H1 (cell line): ENCODE results near the gene TGFB1I1. TPM values are rescaled to one million over a fixed set of nuclear protein-coding genes. Genes with fewer than 3 reads are reported as not detected.

Experiments
- CTCF ChIA-PET: fragments of 300-600 bp; sonication (Branson Sonifier 250); formaldehyde crosslinking; loops from one replicate; lab custom pipeline; 2021; ENCODE audit not compliant: partially characterized antibody; lab: Charles Lee
- POLR2A ChIA-PET: fragments of 300-600 bp; sonication (Branson Sonifier 250); formaldehyde crosslinking; loops from one replicate; lab custom pipeline; 2021; ENCODE audit warnings: inconsistent platforms; ENCODE audit not compliant: partially characterized antibody; lab: Charles Lee
- DNase-seq, 2 experiments: peaks; one replicate each; pipeline versions ENCODE4 v3.0.0 to v3.0.0-alpha.2; 2010 to 2022; ENCODE audit warnings: low spot score in 2 of 2, low read depth in 1 of 2, mixed read lengths in 1 of 2
- FAIRE-seq: peaks from 2 replicates; lab custom pipeline; 2011; peaks lifted over from hg19 to GRCh38; lab: Jason Lieb, UNC
- H2AFZ ChIP-seq: 2 replicates; pipeline ENCODE4 v1.8.1; 2012; ENCODE audit warnings: low read length, inconsistent platforms
- H2AK5ac ChIP-seq: 2 replicates; pipeline ENCODE4 v1.6.1; 2013; ENCODE audit warnings: low read depth, low read length
- H2BK120ac ChIP-seq: replicated peaks from 2 replicates; pipeline ENCODE3; 2013; ENCODE audit warnings: low read depth, low read length, inconsistent platforms
- H2BK12ac ChIP-seq: 2 replicates; pipeline ENCODE4 v1.6.1; 2013; ENCODE audit warnings: low read depth, low read length
- H2BK15ac ChIP-seq: 2 replicates; pipeline ENCODE4 v1.6.1; 2013; ENCODE audit warnings: low read length
- H2BK20ac ChIP-seq: 2 replicates; pipeline ENCODE4 v1.6.1; 2013; ENCODE audit warnings: low read length
- H2BK5ac ChIP-seq: 2 replicates; pipeline ENCODE4 v1.6.1; 2013; ENCODE audit warnings: low read depth, low read length
- H3K14ac ChIP-seq: 2 replicates; pipeline ENCODE4 v1.6.1; 2013; ENCODE audit warnings: inconsistent platforms; ENCODE audit not compliant: insufficient read length
- H3K18ac ChIP-seq: 2 replicates; pipeline ENCODE4 v1.6.1; 2013; ENCODE audit warnings: low read length; ENCODE audit errors: extremely low read depth
- H3K23ac ChIP-seq: 2 replicates; pipeline ENCODE4 v1.6.1; 2013; ENCODE audit warnings: inconsistent platforms; ENCODE audit not compliant: insufficient read length
- H3K23me2 ChIP-seq: 2 replicates; pipeline ENCODE4 v1.6.1; 2013; ENCODE audit warnings: low read depth, low read length
- H3K27ac ChIP-seq: 2 replicates; pipeline ENCODE4 v1.6.1; 2011; ENCODE audit warnings: low read depth, low read length, inconsistent platforms
- H3K27me3 ChIP-seq, 4 experiments: replicated peaks in 1 of 4; 1 replicate in 1 of 4; 2 replicates in 3 of 4; pipeline versions ENCODE4 v1.6.1 to v1.8.1; 2011 to 2013; ENCODE audit warnings: low read length in 3 of 4, mild to moderate bottlenecking in 3 of 4, inconsistent platforms in 2 of 4, mixed read lengths in 2 of 4, moderate library complexity in 1 of 4; ENCODE audit not compliant: control insufficient read depth in 3 of 4, insufficient read depth in 3 of 4; ENCODE audit errors: extremely low read depth in 1 of 4
- H3K36me3 ChIP-seq, 4 experiments: 2 replicates each; pipeline versions ENCODE4 v1.6.1 to v1.8.1; 2011 to 2013; ENCODE audit warnings: mild to moderate bottlenecking in 4 of 4, low read length in 3 of 4, moderate library complexity in 2 of 4, control low read depth in 1 of 4, inconsistent platforms in 1 of 4; ENCODE audit not compliant: insufficient read depth in 4 of 4, control insufficient read depth in 2 of 4
- H3K4ac ChIP-seq: replicated peaks from 2 replicates; pipeline ENCODE3; 2013; ENCODE audit warnings: low read length, low read depth, mixed read lengths, inconsistent platforms; ENCODE audit not compliant: insufficient read length
- H3K4me1 ChIP-seq, 4 experiments: replicated peaks in 1 of 4; 1 replicate in 1 of 4; 2 replicates in 3 of 4; pipeline versions ENCODE4 v1.6.1 to v1.8.1; 2011 to 2013; ENCODE audit warnings: low read length in 3 of 4, inconsistent platforms in 2 of 4, mixed read lengths in 1 of 4; ENCODE audit not compliant: insufficient read depth in 4 of 4, control insufficient read depth in 3 of 4
- H3K4me2 ChIP-seq, 2 experiments: 2 replicates each; pipeline versions ENCODE4 v1.6.1 to v1.8.1; 2011 to 2013; ENCODE audit warnings: low read depth in 2 of 2, low read length in 2 of 2, control low read depth in 1 of 2, inconsistent platforms in 1 of 2, mild to moderate bottlenecking in 1 of 2; ENCODE audit not compliant: insufficient read depth in 1 of 2
- H3K4me3 ChIP-seq, 4 experiments: fragments of 200-600, 300-600 bp in 1 of 4; sonication (generic), shearing (Covaris generic), sonication (Bioruptor Twin) in 1 of 4; 2 replicates each; pipeline versions ENCODE4 v1.5.1 to v1.8.1; 2011 to 2016; ENCODE audit warnings: low read length in 4 of 4, low read depth in 3 of 4, control low read depth in 2 of 4, inconsistent platforms in 2 of 4, mild to moderate bottlenecking in 2 of 4, mixed read lengths in 1 of 4, moderate library complexity in 1 of 4; ENCODE audit not compliant: insufficient read depth in 2 of 4; ENCODE audit errors: extremely low read depth in 1 of 4
- H3K56ac ChIP-seq: replicated peaks from 2 replicates; pipeline ENCODE3; 2013; ENCODE audit warnings: low read depth, mild to moderate bottlenecking, mixed read lengths, low read length, inconsistent platforms; ENCODE audit not compliant: insufficient read length
- H3K79me1 ChIP-seq: 2 replicates; pipeline ENCODE4 v1.6.1; 2013; ENCODE audit warnings: low read depth, low read length, control low read depth
- H3K79me2 ChIP-seq, 2 experiments: 2 replicates each; pipeline versions ENCODE4 v1.6.1 to v1.8.1; 2012 to 2013; ENCODE audit warnings: low read length in 2 of 2, mild to moderate bottlenecking in 2 of 2, inconsistent platforms in 1 of 2; ENCODE audit not compliant: insufficient read depth in 2 of 2, control insufficient read depth in 1 of 2
- H3K9ac ChIP-seq, 4 experiments: replicated peaks in 1 of 4; 1 replicate in 1 of 4; 2 replicates in 3 of 4; pipeline versions ENCODE4 v1.6.1 to v1.8.1; 2011 to 2013; ENCODE audit warnings: low read depth in 3 of 4, low read length in 3 of 4, control low read depth in 2 of 4, mild to moderate bottlenecking in 2 of 4, moderate library complexity in 2 of 4, inconsistent platforms in 1 of 4; ENCODE audit errors: extremely low read depth in 1 of 4
- H3K9me3 ChIP-seq, 2 experiments: 2 replicates each; pipeline versions ENCODE4 v1.6.1 to v1.8.1; 2012 to 2013; ENCODE audit warnings: mild to moderate bottlenecking in 2 of 2, moderate library complexity in 2 of 2, control low read depth in 1 of 2, inconsistent platforms in 1 of 2, low read depth in 1 of 2, low read length in 1 of 2, mixed read lengths in 1 of 2; ENCODE audit not compliant: insufficient read depth in 2 of 2
- H4K20me1 ChIP-seq, 2 experiments: replicated peaks in 1 of 2; 2 replicates each; pipeline versions ENCODE3 to v1.8.1; 2011 to 2013; ENCODE audit warnings: inconsistent platforms in 2 of 2, low read length in 2 of 2, mild to moderate bottlenecking in 1 of 2; ENCODE audit not compliant: insufficient read depth in 2 of 2, control insufficient read depth in 1 of 2
- H4K5ac ChIP-seq: 2 replicates; pipeline ENCODE4 v1.6.1; 2013; ENCODE audit warnings: low read length, low read depth, mixed read lengths, inconsistent platforms; ENCODE audit not compliant: insufficient read length
- H4K8ac ChIP-seq: 2 replicates; pipeline ENCODE4 v1.8.0; 2013; ENCODE audit warnings: mild to moderate bottlenecking, moderate library complexity, low read length, inconsistent platforms; ENCODE audit not compliant: insufficient read depth; ENCODE audit errors: extremely low read depth
- H4K91ac ChIP-seq: replicated peaks from 2 replicates; pipeline ENCODE3; 2013; ENCODE audit warnings: low read length, mixed read lengths, inconsistent platforms; ENCODE audit not compliant: insufficient read length
- BACH1 ChIP-seq: IDR thresholded peaks from 2 replicates; pipeline ENCODE4 v1.6.1; 2012; ENCODE audit warnings: low read length, improper control_type of control experiment
- BCL11A ChIP-seq, 2 experiments: IDR thresholded peaks; one replicate each; pipeline ENCODE4 v1.6.1; 2011; ENCODE audit warnings: low read depth in 2 of 2, low read length in 2 of 2, mild to moderate bottlenecking in 2 of 2
- CBX8 ChIP-seq: fragments of 300-800, 300-1000 bp; sonication (generic); IDR thresholded peaks from 2 replicates; pipeline ENCODE4 v1.7.1; 2016; ENCODE audit warnings: low read depth, low read length, borderline replicate concordance
- E2F6 ChIP-seq: IDR thresholded peaks from 2 replicates; pipeline ENCODE4 v1.6.1; 2012; ENCODE audit warnings: inconsistent platforms
- RAD21 ChIP-seq, 2 experiments: IDR thresholded peaks in 1 of 2; conservative IDR thresholded peaks in 1 of 2; 2 replicates each; pipeline ENCODE4 v1.6.1; 2011; ENCODE audit warnings: low read depth in 2 of 2, low read length in 2 of 2, improper control_type of control experiment in 1 of 2, inconsistent platforms in 1 of 2, mild to moderate bottlenecking in 1 of 2, moderate library complexity in 1 of 2
- RBBP5 ChIP-seq: IDR thresholded peaks from 2 replicates; pipeline ENCODE4 v1.7.1; 2012; ENCODE audit warnings: low read depth, mild to moderate bottlenecking, inconsistent platforms, low read length, moderate library complexity, borderline replicate concordance
- RXRA ChIP-seq: IDR thresholded peaks from 2 replicates; pipeline ENCODE4 v1.6.1; 2011; ENCODE audit warnings: low read depth, mild to moderate bottlenecking, low read length, moderate library complexity; ENCODE audit not compliant: insufficient read depth
- SIRT6 ChIP-seq: IDR thresholded peaks from one replicate; pipeline ENCODE4 v1.7.1; 2012; ENCODE audit warnings: low read length, inconsistent platforms
- SP2 ChIP-seq: IDR thresholded peaks from 2 replicates; pipeline ENCODE4 v1.6.1; 2012; ENCODE audit warnings: mild to moderate bottlenecking, low read length, inconsistent platforms
- ZNF274 ChIP-seq: IDR thresholded peaks from 2 replicates; pipeline ENCODE4 v1.7.0; 2012; ENCODE audit warnings: low read length, borderline replicate concordance; ENCODE audit errors: extremely low read depth
- WGBS, 2 experiments: shearing (Covaris generic) in 1 of 2; methylation state at CpG; one replicate each; pipeline versions ENCODE4 v1.1.6 to v1.1.7; 2013 to 2015; ENCODE audit warnings: low lambda C conversion rate in 2 of 2, mixed read lengths in 2 of 2, inconsistent platforms in 1 of 2, low coverage in 1 of 2, missing lambda C conversion rate in 1 of 2; ENCODE audit not compliant: insufficient replicate concordance in 2 of 2, insufficient coverage in 1 of 2, insufficient read length in 1 of 2; ENCODE audit errors: extremely low coverage in 1 of 2, missing lambda C conversion rate in 1 of 2; 5-methylcytosine and 5-hydroxymethylcytosine counted together
- polyA plus RNA-seq, 7 experiments: library from polyadenylated mRNA; depleted of rRNA in 3 of 7; stranded (reverse) in 5 of 7; unstranded in 2 of 7; fragments of >200 nt in 5 of 7; fragments of 200-250 nt in 2 of 7; gene quantifications; 1 replicate in 5 of 7; 2 replicates in 1 of 7; 4 replicates in 1 of 7; pipeline versions ENCODE4 v1.2.1 to v1.2.3, GENCODE V29; 2011 to 2013; ENCODE audit warnings: missing spikeins in 2 of 7, mixed read lengths in 2 of 7
- total RNA-seq: library from RNA; stranded (reverse); fragmentation: NEBNext Ultra II Directional; extraction: Animal tissue kit (Norgen Biotek cat#: 25700); gene quantifications from 2 replicates; pipeline ENCODE4 v1.2.1, GENCODE V29; 2021
- TF ChIP-seq, protein P1 (sequence below), 3 experiments: IDR thresholded peaks; 1 replicate in 2 of 3; 2 replicates in 1 of 3; pipeline versions ENCODE4 v1.5.1 to v1.6.1; 2011; ENCODE audit warnings: low read length in 3 of 3, mild to moderate bottlenecking in 3 of 3, inconsistent platforms in 2 of 3, low read depth in 1 of 3, moderate library complexity in 1 of 3; ENCODE audit not compliant: insufficient read depth in 1 of 3; ENCODE audit errors: control extremely low read depth in 1 of 3

TGFB1I1 gene
- total and polyA plus RNA-seq, 2 of the 8 experiments (the other 6 are each of a cell fraction or from before 2014, with no cell fraction given): 5.6 to 5.8 TPM

DNA sequence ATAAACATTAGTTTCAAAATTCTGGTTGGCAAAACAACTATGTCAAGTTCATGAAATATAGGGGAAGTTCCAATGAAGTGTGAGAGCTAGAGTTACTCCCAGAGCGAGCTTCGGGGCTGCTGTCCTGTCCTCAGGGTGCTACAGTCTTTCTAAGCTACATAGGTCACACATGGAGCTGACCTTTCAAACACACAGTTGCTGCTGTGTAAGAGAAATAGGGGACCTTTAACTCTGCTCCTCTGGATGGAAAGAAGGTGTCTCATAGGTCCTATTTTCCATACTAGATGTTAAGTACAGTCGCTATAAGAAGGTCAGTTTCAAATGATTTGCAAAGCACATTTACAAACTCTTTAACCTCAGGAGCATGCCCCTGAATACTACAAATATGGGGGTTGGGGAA is 49.4 kb downstream of the TGFB1I1 start:
- H4K5ac ChIP-seq: no peak overlapping the region
- H2AK5ac ChIP-seq: no peak overlapping the region
- H4K8ac ChIP-seq: no peak overlapping the region
- FAIRE-seq: no peak
- no peak overlapping the region for H3K14ac ChIP-seq
- H2BK15ac ChIP-seq: no peak overlapping the region
- H2AFZ ChIP-seq: no peak overlapping the region
- H2BK5ac ChIP-seq: no peak overlapping the region
- WGBS, 2 experiments: 89% methylated on average over 3 of the region's 3 CpGs; no CpG with 5 or more reads in 1 of the 2 experiments
- no peak overlapping the region for H3K18ac ChIP-seq
- H3K23me2 ChIP-seq: no peaks in the 10 kb centered on the region
- no peak overlapping the region for H3K4ac ChIP-seq
- ChIA-PET CTCF (no interaction called here), POLR2A (interaction anchor here (1.5 kb wide), 1 partner anchor 26 kb away, joined by 4 read pairs; no protein-coding TSS in a partner anchor)
- no peak overlapping the region for H3K4me3 ChIP-seq
- TF ChIP-seq SIRT6: no peak
- no peak for TF ChIP-seq ZNF274
- TF ChIP-seq E2F6: no peak
- TF ChIP-seq, protein P1, sequence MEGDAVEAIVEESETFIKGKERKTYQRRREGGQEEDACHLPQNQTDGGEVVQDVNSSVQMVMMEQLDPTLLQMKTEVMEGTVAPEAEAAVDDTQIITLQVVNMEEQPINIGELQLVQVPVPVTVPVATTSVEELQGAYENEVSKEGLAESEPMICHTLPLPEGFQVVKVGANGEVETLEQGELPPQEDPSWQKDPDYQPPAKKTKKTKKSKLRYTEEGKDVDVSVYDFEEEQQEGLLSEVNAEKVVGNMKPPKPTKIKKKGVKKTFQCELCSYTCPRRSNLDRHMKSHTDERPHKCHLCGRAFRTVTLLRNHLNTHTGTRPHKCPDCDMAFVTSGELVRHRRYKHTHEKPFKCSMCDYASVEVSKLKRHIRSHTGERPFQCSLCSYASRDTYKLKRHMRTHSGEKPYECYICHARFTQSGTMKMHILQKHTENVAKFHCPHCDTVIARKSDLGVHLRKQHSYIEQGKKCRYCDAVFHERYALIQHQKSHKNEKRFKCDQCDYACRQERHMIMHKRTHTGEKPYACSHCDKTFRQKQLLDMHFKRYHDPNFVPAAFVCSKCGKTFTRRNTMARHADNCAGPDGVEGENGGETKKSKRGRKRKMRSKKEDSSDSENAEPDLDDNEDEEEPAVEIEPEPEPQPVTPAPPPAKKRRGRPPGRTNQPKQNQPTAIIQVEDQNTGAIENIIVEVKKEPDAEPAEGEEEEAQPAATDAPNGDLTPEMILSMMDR (IDR thresholded peaks at IDR 0.05; ENCODE audit: control extremely low read depth in 1 of 3, insufficient read depth in 1 of 3, low read depth in 1 of 3, low read length in 3 of 3): no peak
- TF ChIP-seq RXRA: no peak
- TF ChIP-seq BCL11A (IDR thresholded peaks at IDR 0.05; ENCODE audit: low read depth in 2 of 2, low read length in 2 of 2): no peak
- TF ChIP-seq CBX8: no peak
- no peak for TF ChIP-seq RBBP5
- no peak for TF ChIP-seq RAD21 (IDR thresholded peaks at IDR 0.05 in 1 of 2, conservative IDR thresholded peaks at IDR 0.05 in 1 of 2; ENCODE audit: low read depth in 2 of 2, low read length in 2 of 2)
- no peak for TF ChIP-seq SP2
- no peak for TF ChIP-seq BACH1
- no peak overlapping the region for H2BK20ac ChIP-seq
- no peak overlapping the region for H3K56ac ChIP-seq
- no peak overlapping the region for H2BK12ac ChIP-seq
- peaks cover 0 to 2% (median 0%) of the 10 kb centered on the region in 4 experiments; a peak in 2 of 7 replicates for H3K4me1 ChIP-seq
- peaks cover 0 to 2% (median 0%) of the 10 kb centered on the region in 4 experiments; a peak in 1 of 7 replicates for H3K27me3 ChIP-seq
- no peaks in the 10 kb centered on the region for H3K9me3 ChIP-seq
- no peaks in the 10 kb centered on the region for H3K36me3 ChIP-seq
- no peaks in the 10 kb centered on the region for H3K79me1 ChIP-seq
- no peak overlapping the region for H3K23ac ChIP-seq
- no peak for DNase-seq
- H3K27ac ChIP-seq: no peak overlapping the region
- no peak overlapping the region for H2BK120ac ChIP-seq
- no peaks in the 10 kb centered on the region for H4K20me1 ChIP-seq
- H3K79me2 ChIP-seq: no peaks in the 10 kb centered on the region
- no peak overlapping the region for H3K9ac ChIP-seq
- H4K91ac ChIP-seq: no peak overlapping the region
- no peak overlapping the region for H3K4me2 ChIP-seq
